ENCODE data around the gene VAMP2.

Gene VAMP2

GRCh38 chr17:8110456-8110804 lies 52.3 kb downstream of the VAMP2 start (continued):
- 0 out of 2 replicates have a peak, but pooled peaks have one; percentile 48 for TF ChIP-seq ZFHX2 (tag by site-specific recombination; conservative IDR thresholded peaks at IDR 0.05)
- no peak for TF ChIP-seq ZNF280C (tag by site-specific recombination; IDR thresholded peaks at IDR 0.05)
- peak; percentile 35; the same call in 1 of the 2 replicates for TF ChIP-seq GLIS1 (tag by site-specific recombination; IDR thresholded peaks at IDR 0.05)
- TF ChIP-seq ZNF600 (tag by site-specific recombination; IDR thresholded peaks at IDR 0.05): no peak
- TF ChIP-seq ZNF561 (tag by site-specific recombination; IDR thresholded peaks at IDR 0.05; ENCODE audit: borderline replicate concordance): no peak
- TF ChIP-seq SCRT2 (tag by site-specific recombination; IDR thresholded peaks at IDR 0.05): no peak
- TF ChIP-seq ZNF10 (tag by site-specific recombination; IDR thresholded peaks at IDR 0.05): no peak
- no peak for TF ChIP-seq ZNF16 (tag by site-specific recombination; IDR thresholded peaks at IDR 0.05; ENCODE audit: low read depth)
- TF ChIP-seq ZNF26 (tag by site-specific recombination; IDR thresholded peaks at IDR 0.05): no peak
- no peak for TF ChIP-seq ZNF132 (tag by site-specific recombination; IDR thresholded peaks at IDR 0.05; ENCODE audit: borderline replicate concordance)
- TF ChIP-seq KLF1 (tag by site-specific recombination; IDR thresholded peaks at IDR 0.05): peak; percentile 54
- TF ChIP-seq KLF9 (tag by site-specific recombination; IDR thresholded peaks at IDR 0.05; ENCODE audit: low read depth): no peak; the same call in 1 of the 2 replicates
- TF ChIP-seq ZSCAN4 (tag by site-specific recombination; IDR thresholded peaks at IDR 0.05): no peak
- TF ChIP-seq ZNF701 (tag by site-specific recombination; IDR thresholded peaks at IDR 0.05): no peak
- no peak for TF ChIP-seq ZNF555 (tag by site-specific recombination; conservative IDR thresholded peaks at IDR 0.05)
- TF ChIP-seq EGR2 (tag by site-specific recombination; IDR thresholded peaks at IDR 0.05; ENCODE audit: low read depth): peak; percentile 30; the same call in 1 of the 2 replicates
- TF ChIP-seq ZNF404 (tag by site-specific recombination; IDR thresholded peaks at IDR 0.05): no peak
- no peak for TF ChIP-seq MZF1 (tag by site-specific recombination; IDR thresholded peaks at IDR 0.05; ENCODE audit: borderline replicate concordance)

GRCh38 chr17:8109661-8110455 lies 52.9 kb downstream of the VAMP2 start:
- H3K4me1 ChIP-seq (ENCODE audit: control insufficient read depth, insufficient read depth, low read length): no peaks in the 10 kb centered on the region
- ChIA-PET POLR2A (interaction anchor here (0.5 to 1.6 kb wide), 5 partner anchors 10 to 101 kb away, joined by 3 to 6 read pairs (median 4); partner anchors contain the start of gene AURKB), CTCF (interaction anchor here (0.5 to 16.9 kb wide), 22 partner anchors 9 to 800 kb away, joined by 3 to 561 read pairs (median 4); partner anchors contain the start of genes ALOX12B, ALOXE3, BORCS6 and HES7)
- no peaks in the 10 kb centered on the region for H3K36me3 ChIP-seq (ENCODE audit: control insufficient read depth in 2 of 2, insufficient read depth in 1 of 2, low read length in 2 of 2)
- H3K9me3 ChIP-seq (ENCODE audit: control insufficient read depth, insufficient read depth, low read depth, low read length): no peaks in the 10 kb centered on the region
- H3K27ac ChIP-seq (ENCODE audit: extremely low read depth, low read depth, low read length): no peak overlapping the region
- H3K4me3 ChIP-seq (ENCODE audit: low read depth, low read length): peak overlapping the region; percentile 18
- TF ChIP-seq ZNF768 (tag by site-specific recombination; IDR thresholded peaks at IDR 0.05) (no peak), ZNF654 (tag by site-specific recombination; IDR thresholded peaks at IDR 0.05; ENCODE audit: low read depth) (peak; percentile 20; the same call in 1 of the 2 replicates), ZNF324 (tag by site-specific recombination; IDR thresholded peaks at IDR 0.05) (0 out of 2 replicates have a peak, but pooled peaks have one; percentile 42), ZNF335 (tag by site-specific recombination; conservative IDR thresholded peaks at IDR 0.05) (no peak), PRDM1 (tag by site-specific recombination; IDR thresholded peaks at IDR 0.05) (no peak), ZBTB8A (tag by site-specific recombination; IDR thresholded peaks at IDR 0.05) (peak; percentile 33; the same call in 1 of the 2 replicates), GFI1B (tag by site-specific recombination; IDR thresholded peaks at IDR 0.05) (no peak), SALL2 (tag by site-specific recombination; IDR thresholded peaks at IDR 0.05; ENCODE audit: borderline replicate concordance) (no peak), ZFHX2 (tag by site-specific recombination; conservative IDR thresholded peaks at IDR 0.05) (peak; percentile 63), KLF9 (tag by site-specific recombination; IDR thresholded peaks at IDR 0.05; ENCODE audit: low read depth) (0 out of 2 replicates have a peak, but pooled peaks have one; percentile 25), SP7 (tag by site-specific recombination; IDR thresholded peaks at IDR 0.05) (0 out of 2 replicates have a peak, but pooled peaks have one; percentile 34), ZNF146 (tag by site-specific recombination; IDR thresholded peaks at IDR 0.05) (no peak), ZNF202 (tag by site-specific recombination; IDR thresholded peaks at IDR 0.05; ENCODE audit: borderline replicate concordance) (no peak), ZBTB7A (tag by site-specific recombination; IDR thresholded peaks at IDR 0.05; ENCODE audit: low read depth) (no peak), ZEB2 (tag by site-specific recombination; IDR thresholded peaks at IDR 0.05) (peak; percentile 80)

Data from HEK293 (cell line).